Peyer's patch (tissue), 4 donors: Measurements from ENCODE around the gene TOE1. TPM values are rescaled to one million over a fixed set of nuclear protein-coding genes. Genes with fewer than 3 reads are reported as not detected.

Experiments
- DNase-seq, 3 donors: peaks; one replicate each; pipeline ENCODE4 v3.0.0-alpha.2; 2017 to 2019
- H3K27ac ChIP-seq, 4 donors: fragments of 200-600 bp; sonication (generic); one replicate each; pipeline ENCODE4 v1.5.1; 2016 to 2019
- H3K27me3 ChIP-seq, 2 donors: fragments of 200-600 bp; sonication (generic); one replicate each; pipeline ENCODE4 v1.5.1; 2019
- H3K36me3 ChIP-seq, 3 donors: fragments of 200-600 bp; sonication (generic); one replicate each; pipeline ENCODE4 v1.5.1; 2016 to 2019
- H3K4me1 ChIP-seq, 4 donors: fragments of 200-600 bp; sonication (generic); one replicate each; pipeline ENCODE4 v1.5.1; 2016 to 2019
- H3K4me3 ChIP-seq, 4 donors: fragments of 200-600 bp; sonication (generic); 1 replicate in 3 of 4; 2 replicates in 1 of 4; pipeline ENCODE4 v1.5.1; 2016 to 2019; ENCODE audit warnings: mild to moderate bottlenecking in 1 of 4
- H3K9me3 ChIP-seq, 4 donors: fragments of 200-600 bp; sonication (generic); one replicate each; pipeline ENCODE4 v1.5.1; 2016 to 2019; ENCODE audit warnings: mild to moderate bottlenecking in 1 of 4
- POLR2A ChIP-seq, 2 donors: fragments of 450-650 bp; IDR thresholded peaks; one replicate each; pipeline ENCODE4 v1.5.1; 2017; ENCODE audit warnings: antibody characterized with exemption in 2 of 2, mild to moderate bottlenecking in 2 of 2, moderate library complexity in 2 of 2
- total RNA-seq, 4 donors: library from RNA; depleted of rRNA; stranded (reverse); fragments of >200 nt; gene quantifications; one replicate each; pipeline ENCODE4 v1.1.0, GENCODE V29; 2016
- TF ChIP-seq, protein P1 (sequence below), 6 experiments: fragments of 450-650 bp in 4 of 6; fragments of 200-600 bp in 2 of 6; sonication (generic) in 1 of 6; IDR thresholded peaks; one replicate each; pipeline ENCODE4 v1.5.1; 2017 to 2019; ENCODE audit warnings: antibody characterized with exemption in 6 of 6, mild to moderate bottlenecking in 3 of 6, moderate library complexity in 1 of 6

TOE1 gene
- total RNA-seq, 4 donors from 2014 or later, result 8.8 to 16.4 (median 11.3) TPM

DNA sequence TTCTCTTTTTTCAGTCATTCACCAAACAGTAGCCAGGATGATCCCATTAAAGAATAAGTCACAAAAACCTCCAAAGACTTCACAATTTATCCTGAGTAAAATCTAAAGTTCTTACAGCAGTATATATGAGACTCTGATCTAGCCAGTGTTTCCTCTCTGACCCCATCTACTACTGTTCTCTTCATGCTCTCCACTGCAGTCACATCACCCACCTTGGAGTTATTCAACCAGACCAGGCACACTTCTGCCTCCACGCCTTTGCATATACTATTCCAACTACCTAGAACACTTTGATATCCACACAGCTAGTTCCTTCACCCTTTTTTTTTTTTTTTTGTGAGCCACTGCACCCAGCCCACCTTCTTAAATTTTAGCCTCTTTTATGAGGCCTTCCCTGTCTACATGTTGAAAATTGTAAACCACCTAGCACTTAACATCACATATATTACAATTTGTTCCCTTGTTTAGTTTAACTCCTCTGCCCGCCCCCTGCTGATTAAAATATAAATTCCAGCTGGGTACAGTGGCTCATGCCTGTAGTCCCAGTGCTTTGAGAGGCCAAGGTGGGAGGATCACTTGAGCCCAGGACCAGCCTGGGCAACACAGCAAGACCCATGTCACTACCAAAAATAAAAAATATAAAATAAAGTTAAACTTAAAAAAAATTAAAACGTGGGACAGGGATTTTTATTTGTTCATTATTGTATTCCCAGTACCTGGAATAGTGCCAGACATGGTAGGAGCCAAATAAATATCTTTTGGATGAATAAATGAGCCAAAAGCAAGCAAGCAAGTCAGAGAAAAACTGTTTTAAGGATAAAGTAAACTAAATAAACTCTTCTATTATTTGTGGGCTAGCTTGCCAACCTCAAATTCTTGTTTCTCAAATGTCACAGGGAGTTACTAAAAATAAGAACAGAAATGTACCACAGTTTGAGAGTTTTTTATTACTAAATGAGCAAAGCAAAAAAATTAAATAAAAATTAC lies 35.4 kb downstream of the TOE1 start:
- TF ChIP-seq POLR2A (IDR thresholded peaks at IDR 0.05), result no peak
- TF ChIP-seq, protein P1, sequence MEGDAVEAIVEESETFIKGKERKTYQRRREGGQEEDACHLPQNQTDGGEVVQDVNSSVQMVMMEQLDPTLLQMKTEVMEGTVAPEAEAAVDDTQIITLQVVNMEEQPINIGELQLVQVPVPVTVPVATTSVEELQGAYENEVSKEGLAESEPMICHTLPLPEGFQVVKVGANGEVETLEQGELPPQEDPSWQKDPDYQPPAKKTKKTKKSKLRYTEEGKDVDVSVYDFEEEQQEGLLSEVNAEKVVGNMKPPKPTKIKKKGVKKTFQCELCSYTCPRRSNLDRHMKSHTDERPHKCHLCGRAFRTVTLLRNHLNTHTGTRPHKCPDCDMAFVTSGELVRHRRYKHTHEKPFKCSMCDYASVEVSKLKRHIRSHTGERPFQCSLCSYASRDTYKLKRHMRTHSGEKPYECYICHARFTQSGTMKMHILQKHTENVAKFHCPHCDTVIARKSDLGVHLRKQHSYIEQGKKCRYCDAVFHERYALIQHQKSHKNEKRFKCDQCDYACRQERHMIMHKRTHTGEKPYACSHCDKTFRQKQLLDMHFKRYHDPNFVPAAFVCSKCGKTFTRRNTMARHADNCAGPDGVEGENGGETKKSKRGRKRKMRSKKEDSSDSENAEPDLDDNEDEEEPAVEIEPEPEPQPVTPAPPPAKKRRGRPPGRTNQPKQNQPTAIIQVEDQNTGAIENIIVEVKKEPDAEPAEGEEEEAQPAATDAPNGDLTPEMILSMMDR (IDR thresholded peaks at IDR 0.05), result no peak
- no peaks in the 10 kb centered on the region for H3K4me1 ChIP-seq

DNA sequence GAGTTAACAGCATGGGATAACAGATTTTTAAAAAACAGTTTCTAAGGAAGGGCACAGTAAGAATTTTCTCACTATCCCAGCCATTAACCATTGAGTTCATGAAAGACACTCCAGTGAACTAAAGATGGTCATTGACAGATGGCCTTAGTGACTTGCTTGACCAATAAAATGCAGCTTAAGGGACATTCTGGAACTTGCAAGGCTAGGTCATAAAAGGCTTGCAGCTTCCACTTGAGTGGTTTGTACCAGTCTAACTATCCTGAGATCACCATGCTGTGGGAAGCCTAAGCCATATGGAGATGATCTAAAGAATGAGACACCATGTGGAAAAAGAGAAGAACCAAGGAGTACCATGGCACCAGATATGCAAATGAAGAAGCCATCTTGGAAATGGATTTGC lies 38.2 kb downstream of the TOE1 start:
- Histone ChIP-seq H3K27me3 (no peaks in the 10 kb centered on the region), H3K36me3 (no peaks in the 10 kb centered on the region), H3K4me1 (no peaks in the 10 kb centered on the region), H3K9me3 (no peaks in the 10 kb centered on the region), H3K4me3 (no peak overlapping the region), H3K27ac (no peak overlapping the region)
- DNase-seq, result no peak
- TF ChIP-seq, protein P1 (IDR thresholded peaks at IDR 0.05), result no peak
- no peak for TF ChIP-seq POLR2A (IDR thresholded peaks at IDR 0.05)

More for the DNA sequence above, 35.4 kb downstream of the TOE1 start:
- no peaks in the 10 kb centered on the region for H3K36me3 ChIP-seq
- no peaks in the 10 kb centered on the region for H3K27me3 ChIP-seq
- no peaks in the 10 kb centered on the region for H3K9me3 ChIP-seq
- no peak overlapping the region for H3K27ac ChIP-seq
- no peak overlapping the region for H3K4me3 ChIP-seq
- no peak for DNase-seq

DNA sequence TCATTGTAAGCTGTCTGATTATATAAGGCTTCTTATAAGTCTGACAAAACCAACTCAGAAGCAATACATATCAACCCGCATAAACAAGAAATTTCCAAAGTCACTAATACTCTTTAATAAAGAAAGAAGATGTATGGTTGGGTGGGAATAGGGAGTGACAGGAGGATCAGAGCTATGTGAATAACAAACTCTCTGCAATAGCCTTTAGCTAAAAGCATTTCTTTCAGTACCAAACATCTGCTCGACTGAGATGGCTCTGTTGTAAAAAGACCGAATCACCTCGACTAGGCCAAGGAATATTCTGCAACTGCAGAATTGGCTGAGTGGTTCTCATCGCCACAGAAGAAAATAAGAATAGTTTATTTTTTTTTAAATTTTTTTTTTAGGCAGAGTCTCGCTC lies 39.6 kb downstream of the TOE1 start:
- no peaks in the 10 kb centered on the region for H3K9me3 ChIP-seq
- H3K27ac ChIP-seq, result no peak overlapping the region
- no peaks in the 10 kb centered on the region for H3K36me3 ChIP-seq
- H3K4me3 ChIP-seq, result no peak overlapping the region
- DNase-seq, result no peak
- H3K4me1 ChIP-seq, result no peaks in the 10 kb centered on the region
- TF ChIP-seq, protein P1 (IDR thresholded peaks at IDR 0.05), result no peak
- no peak for TF ChIP-seq POLR2A (IDR thresholded peaks at IDR 0.05)
- H3K27me3 ChIP-seq, result no peaks in the 10 kb centered on the region

DNA sequence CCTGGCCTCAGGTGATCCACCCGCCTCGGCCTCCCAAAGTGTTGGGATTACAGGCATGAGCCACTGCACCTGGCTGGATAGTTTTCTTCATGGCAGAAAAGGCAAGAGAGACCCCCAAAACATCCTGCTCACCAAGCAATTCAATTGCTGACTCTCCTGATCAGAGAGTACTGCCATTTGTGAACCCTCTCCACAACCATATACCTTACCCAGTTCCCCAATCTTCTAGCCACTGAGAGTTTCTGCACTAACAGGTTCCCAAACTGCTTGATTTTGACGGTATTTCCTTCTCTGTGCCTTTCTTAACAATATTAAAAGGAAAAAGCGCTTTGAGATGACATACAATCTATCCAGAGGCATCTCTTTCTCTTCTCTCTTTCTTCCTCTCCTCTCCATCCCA lies 40.2 kb downstream of the TOE1 start:
- TF ChIP-seq, protein P1 (IDR thresholded peaks at IDR 0.05), result no peak
- no peak for TF ChIP-seq POLR2A (IDR thresholded peaks at IDR 0.05)
- DNase-seq, result no peak
- no peaks in the 10 kb centered on the region for H3K9me3 ChIP-seq

DNA sequence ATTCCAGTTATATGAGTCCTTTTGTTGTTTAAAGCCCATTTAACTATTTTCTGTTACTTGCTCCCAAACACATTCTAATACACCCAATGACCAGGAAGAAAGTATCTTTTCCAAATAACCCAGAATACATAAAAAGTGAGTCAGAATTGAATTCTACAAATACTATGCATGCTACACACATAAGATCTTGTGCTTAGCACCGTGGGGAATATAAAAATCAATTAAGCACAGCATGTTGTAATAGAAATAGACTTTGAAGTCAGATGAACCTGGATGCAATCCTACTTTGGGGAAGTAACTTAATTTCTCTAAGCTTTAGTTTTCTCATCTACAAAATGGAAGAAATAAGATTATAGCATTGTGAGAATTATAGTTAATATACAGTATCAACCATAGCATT lies 40.8 kb downstream of the TOE1 start:
- no peak for TF ChIP-seq POLR2A (IDR thresholded peaks at IDR 0.05)
- TF ChIP-seq, protein P1 (IDR thresholded peaks at IDR 0.05), result no peak
- no peaks in the 10 kb centered on the region for H3K27me3 ChIP-seq
- no peak for DNase-seq
- no peaks in the 10 kb centered on the region for H3K36me3 ChIP-seq
- no peak overlapping the region for H3K27ac ChIP-seq
- H3K4me3 ChIP-seq, result no peak overlapping the region
- H3K9me3 ChIP-seq, result no peaks in the 10 kb centered on the region
- no peaks in the 10 kb centered on the region for H3K4me1 ChIP-seq

More for the DNA sequence above, 40.2 kb downstream of the TOE1 start:
- H3K4me3 ChIP-seq, result no peak overlapping the region
- H3K36me3 ChIP-seq, result no peaks in the 10 kb centered on the region
- no peak overlapping the region for H3K27ac ChIP-seq
- H3K4me1 ChIP-seq, result no peaks in the 10 kb centered on the region
- H3K27me3 ChIP-seq, result no peaks in the 10 kb centered on the region
